Measurements from ENCODE around the gene ARPC1B. TPM values are rescaled to one million over a fixed set of nuclear protein-coding genes. Genes with fewer than 3 reads are reported as not detected.

Gene ARPC1B
- polyA plus RNA-seq, 1 of the 3 experiments (the other 2 are of a cell fraction) = 836 TPM

DNA sequence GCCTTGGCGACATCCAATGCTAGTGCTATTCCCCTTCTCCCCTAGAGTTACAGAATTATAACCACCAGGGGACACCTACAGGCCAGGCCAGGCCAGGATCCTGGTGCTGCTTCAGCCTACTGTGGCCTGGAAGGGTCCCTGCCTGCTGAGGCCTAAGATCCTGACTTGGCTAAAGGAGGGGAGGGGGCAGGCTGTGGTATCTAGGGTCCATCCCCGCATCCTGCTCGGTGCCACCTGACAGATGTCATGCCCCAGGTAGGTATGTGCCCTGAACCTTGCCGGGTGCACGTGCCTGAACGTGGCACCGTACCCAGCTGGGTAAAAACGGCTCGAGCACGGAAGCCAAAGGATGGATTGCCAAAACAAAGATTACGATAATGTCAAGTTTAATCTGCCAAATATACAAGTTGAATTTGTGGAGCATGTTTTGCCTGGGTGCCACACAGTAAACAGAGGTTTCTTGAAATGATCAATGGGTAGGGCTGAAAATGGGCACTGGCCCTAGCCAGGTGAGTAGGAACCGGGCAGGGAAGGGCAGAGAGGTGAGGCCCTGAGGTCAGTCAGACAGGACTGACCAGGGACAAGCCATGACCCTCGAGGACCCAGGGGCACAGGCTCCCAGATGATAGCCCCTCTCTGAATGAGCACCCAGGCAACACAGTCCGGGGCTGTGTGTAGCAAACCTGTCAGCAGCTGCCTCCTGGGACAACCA, 21.2 kb downstream of the ARPC1B start:
- Histone ChIP-seq H3K9me3 (no peaks in the 10 kb centered on the region), H3K79me2 (ENCODE audit: insufficient read depth) (peaks cover 18% of the 10 kb centered on the region; the same call in 1 of the 2 replicates), H2AFZ (ENCODE audit: low read depth) (no peak overlapping the region), H4K20me1 (ENCODE audit: insufficient read depth) (peaks cover 60% of the 10 kb centered on the region), H3K9me2 (no peaks in the 10 kb centered on the region), H3K4me1 (ENCODE audit: control insufficient read depth in 1 of 2, insufficient read depth in 2 of 2, low read depth in 1 of 2, low read length in 1 of 2) (peaks cover 0 to 17% of the 10 kb centered on the region in 2 experiments; a peak in 1 of 4 replicates), H3K36me3 (replicated peaks in 1 of 2; ENCODE audit: control insufficient read depth in 1 of 2, insufficient read depth in 2 of 2, low read length in 1 of 2) (peaks cover 49 to 73% of the 10 kb centered on the region in 2 experiments), H3K9ac (no peak overlapping the region), H3K4me3 (ENCODE audit: low read depth in 2 of 2, low read length in 1 of 2) (no peak overlapping the region), H3K4me2 (no peak overlapping the region), H3F3A (replicated peaks; ENCODE audit: insufficient read depth) (peaks cover 70% of the 10 kb centered on the region), H3K27ac (ENCODE audit: low read depth in 2 of 2, low read length in 1 of 2) (peak overlapping the region in 1 of 2 experiments; percentile 2; a peak in 2 of 4 replicates), H3K27me3 (ENCODE audit: insufficient read depth) (no peaks in the 10 kb centered on the region)
- WGBS (ENCODE audit: low lambda C conversion rate) = 93% methylated on average over 12 of the region's 14 CpGs
- CTCF ChIA-PET = interaction anchor here (1.2 kb wide), 1 partner anchor 11 kb away, joined by 3 read pairs; no protein-coding TSS in a partner anchor
- no peak for DNase-seq
- POLR2A ChIA-PET = interaction anchor here (10.2 kb wide), 1 partner anchor 12 kb away, joined by 102 read pairs; the partner anchor contains the start of genes BUD31 and PDAP1
- TF ChIP-seq IRF3 (IDR thresholded peaks at IDR 0.05; ENCODE audit: low read depth, low read length) (no peak), NFIC (IDR thresholded peaks at IDR 0.05; ENCODE audit: borderline replicate concordance) (no peak), EP300 (IDR thresholded peaks at IDR 0.05; ENCODE audit: borderline replicate concordance in 1 of 2, low read depth in 1 of 2, low read length in 1 of 2) (no peak), POLR2AphosphoS5 (IDR thresholded peaks at IDR 0.05; ENCODE audit: low read depth, low read length) (peak; percentile 50)
- TF ChIP-seq, protein P1, sequence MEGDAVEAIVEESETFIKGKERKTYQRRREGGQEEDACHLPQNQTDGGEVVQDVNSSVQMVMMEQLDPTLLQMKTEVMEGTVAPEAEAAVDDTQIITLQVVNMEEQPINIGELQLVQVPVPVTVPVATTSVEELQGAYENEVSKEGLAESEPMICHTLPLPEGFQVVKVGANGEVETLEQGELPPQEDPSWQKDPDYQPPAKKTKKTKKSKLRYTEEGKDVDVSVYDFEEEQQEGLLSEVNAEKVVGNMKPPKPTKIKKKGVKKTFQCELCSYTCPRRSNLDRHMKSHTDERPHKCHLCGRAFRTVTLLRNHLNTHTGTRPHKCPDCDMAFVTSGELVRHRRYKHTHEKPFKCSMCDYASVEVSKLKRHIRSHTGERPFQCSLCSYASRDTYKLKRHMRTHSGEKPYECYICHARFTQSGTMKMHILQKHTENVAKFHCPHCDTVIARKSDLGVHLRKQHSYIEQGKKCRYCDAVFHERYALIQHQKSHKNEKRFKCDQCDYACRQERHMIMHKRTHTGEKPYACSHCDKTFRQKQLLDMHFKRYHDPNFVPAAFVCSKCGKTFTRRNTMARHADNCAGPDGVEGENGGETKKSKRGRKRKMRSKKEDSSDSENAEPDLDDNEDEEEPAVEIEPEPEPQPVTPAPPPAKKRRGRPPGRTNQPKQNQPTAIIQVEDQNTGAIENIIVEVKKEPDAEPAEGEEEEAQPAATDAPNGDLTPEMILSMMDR (IDR thresholded peaks at IDR 0.05) = peak; percentile 29
- TF ChIP-seq, protein P2, sequence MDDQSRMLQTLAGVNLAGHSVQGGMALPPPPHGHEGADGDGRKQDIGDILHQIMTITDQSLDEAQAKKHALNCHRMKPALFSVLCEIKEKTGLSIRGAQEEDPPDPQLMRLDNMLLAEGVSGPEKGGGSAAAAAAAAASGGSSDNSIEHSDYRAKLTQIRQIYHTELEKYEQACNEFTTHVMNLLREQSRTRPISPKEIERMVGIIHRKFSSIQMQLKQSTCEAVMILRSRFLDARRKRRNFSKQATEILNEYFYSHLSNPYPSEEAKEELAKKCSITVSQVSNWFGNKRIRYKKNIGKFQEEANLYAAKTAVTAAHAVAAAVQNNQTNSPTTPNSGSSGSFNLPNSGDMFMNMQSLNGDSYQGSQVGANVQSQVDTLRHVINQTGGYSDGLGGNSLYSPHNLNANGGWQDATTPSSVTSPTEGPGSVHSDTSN (IDR thresholded peaks at IDR 0.05) = peak; percentile 17; the same call in 1 of the 2 replicates

DNA sequence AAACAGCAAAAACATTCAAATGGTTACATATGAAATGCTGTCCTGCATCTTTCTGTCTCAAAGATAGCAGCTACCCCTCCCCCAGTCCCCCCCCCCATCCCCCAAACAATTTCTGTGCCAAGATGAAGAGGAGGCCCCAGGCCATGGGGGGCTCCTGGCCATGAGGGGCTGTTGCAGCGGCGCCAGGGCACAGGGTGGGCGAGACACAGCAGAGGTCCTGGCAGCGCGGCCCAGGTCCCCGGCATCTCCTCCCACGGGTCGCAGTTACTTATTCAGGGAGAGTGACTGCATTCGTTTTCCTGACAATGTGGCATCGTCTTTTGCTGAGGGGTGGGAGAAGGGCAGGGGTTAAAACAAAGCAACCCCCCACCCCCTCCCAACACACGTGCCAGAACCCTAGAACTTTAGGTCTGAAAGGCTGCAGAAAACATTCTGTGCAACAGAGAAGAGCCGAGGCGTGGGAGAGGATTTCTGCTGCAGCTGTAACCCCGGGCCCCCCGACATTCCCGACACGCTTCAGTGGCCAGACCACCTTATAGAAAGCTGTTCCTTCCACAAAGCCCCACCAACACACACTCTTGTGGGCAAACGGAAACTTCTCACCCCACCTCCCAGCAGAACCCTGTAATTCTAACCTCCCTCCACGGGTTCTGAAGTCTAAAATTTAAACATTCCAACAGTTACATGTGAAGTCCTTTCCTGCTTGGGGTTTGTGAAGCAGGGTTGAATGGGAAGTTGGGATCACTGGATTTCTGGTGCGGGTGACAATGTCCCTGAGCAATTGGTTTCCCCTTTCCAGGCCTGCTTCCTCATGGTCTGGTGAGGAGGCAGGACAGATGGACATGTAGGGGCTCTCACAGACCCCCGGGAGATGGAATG, 22.1 kb downstream of the ARPC1B start:
- peaks cover 49 to 69% of the 10 kb centered on the region in 2 experiments for H3K36me3 ChIP-seq (replicated peaks in 1 of 2; ENCODE audit: control insufficient read depth in 1 of 2, insufficient read depth in 2 of 2, low read length in 1 of 2)
- POLR2A ChIA-PET = interaction anchor here (10.2 kb wide), 1 partner anchor 11 kb away, joined by 102 read pairs; the partner anchor contains the start of genes BUD31 and PDAP1
- no peak overlapping the region for H3K9ac ChIP-seq
- no peak overlapping the region for H3K4me2 ChIP-seq
- CTCF ChIA-PET = interaction anchor here (1.2 kb wide), 1 partner anchor 10 kb away, joined by 3 read pairs; no protein-coding TSS in a partner anchor
- H3K9me3 ChIP-seq = no peaks in the 10 kb centered on the region
- peaks cover 74% of the 10 kb centered on the region for H3F3A ChIP-seq (replicated peaks; ENCODE audit: insufficient read depth)
- no peak overlapping the region for H2AFZ ChIP-seq (ENCODE audit: low read depth)
- no peak overlapping the region for H3K4me3 ChIP-seq (ENCODE audit: low read depth in 2 of 2, low read length in 1 of 2)
- peak overlapping the region in 1 of 2 experiments; percentile 3; a peak in 2 of 4 replicates for H3K27ac ChIP-seq (ENCODE audit: low read depth in 2 of 2, low read length in 1 of 2)
- no peak for DNase-seq
- H4K20me1 ChIP-seq (ENCODE audit: insufficient read depth) = peaks cover 60% of the 10 kb centered on the region
- H3K4me1 ChIP-seq (ENCODE audit: control insufficient read depth in 1 of 2, insufficient read depth in 2 of 2, low read depth in 1 of 2, low read length in 1 of 2) = peaks cover 0 to 17% of the 10 kb centered on the region in 2 experiments; a peak in 1 of 4 replicates
- H3K79me2 ChIP-seq (ENCODE audit: insufficient read depth) = peaks cover 25% of the 10 kb centered on the region; the same call in 1 of the 2 replicates
- H3K9me2 ChIP-seq = no peaks in the 10 kb centered on the region
- H3K27me3 ChIP-seq (ENCODE audit: insufficient read depth) = no peaks in the 10 kb centered on the region
- 90% methylated on average over 21 of the region's 21 CpGs for WGBS (ENCODE audit: low lambda C conversion rate)
- TF ChIP-seq NFIC (IDR thresholded peaks at IDR 0.05; ENCODE audit: borderline replicate concordance) = no peak
- no peak for TF ChIP-seq TCF12 (IDR thresholded peaks at IDR 0.05)
- no peak for TF ChIP-seq RXRA (IDR thresholded peaks at IDR 0.05; ENCODE audit: borderline replicate concordance, low read depth)
- TF ChIP-seq RCOR1 (IDR thresholded peaks at IDR 0.05; ENCODE audit: low read length) = no peak
- no peak for TF ChIP-seq GATA2 (CRISPR knock-in tag; IDR thresholded peaks at IDR 0.05)
- TF ChIP-seq, protein P3, sequence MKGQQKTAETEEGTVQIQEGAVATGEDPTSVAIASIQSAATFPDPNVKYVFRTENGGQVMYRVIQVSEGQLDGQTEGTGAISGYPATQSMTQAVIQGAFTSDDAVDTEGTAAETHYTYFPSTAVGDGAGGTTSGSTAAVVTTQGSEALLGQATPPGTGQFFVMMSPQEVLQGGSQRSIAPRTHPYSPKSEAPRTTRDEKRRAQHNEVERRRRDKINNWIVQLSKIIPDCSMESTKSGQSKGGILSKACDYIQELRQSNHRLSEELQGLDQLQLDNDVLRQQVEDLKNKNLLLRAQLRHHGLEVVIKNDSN (IDR thresholded peaks at IDR 0.05; ENCODE audit: borderline replicate concordance, low read depth) = no peak
- no peak for TF ChIP-seq TAF1 (IDR thresholded peaks at IDR 0.05; ENCODE audit: borderline replicate concordance, low read depth, low read length)
- TF ChIP-seq, protein P2 (IDR thresholded peaks at IDR 0.05) = no peak
- no peak for TF ChIP-seq IRF3 (IDR thresholded peaks at IDR 0.05; ENCODE audit: low read depth, low read length)

All from SK-N-SH (cell line).